OCI-LY3 (cell line): Measurements from ENCODE around the gene ADM.

Source experiments
- H2AFZ ChIP-seq: fragments of 200-600, 300-600 bp; shearing (Covaris generic); 2 replicates; pipeline ENCODE4 v1.6.0; 2014; ENCODE audit warnings: antibody characterized with exemption, low read depth, low read length
- H3K27ac ChIP-seq: fragments of 200-600, 300-600 bp; sonication (generic); 2 replicates; pipeline ENCODE4 v1.5.1; 2014; ENCODE audit warnings: mild to moderate bottlenecking, low read length, moderate library complexity, mixed read lengths
- H3K27me3 ChIP-seq: fragments of 200-600, 300-600 bp; sonication (generic); 2 replicates; pipeline ENCODE4 v1.6.1; 2014; ENCODE audit warnings: low read depth, low read length, mixed read lengths
- H3K36me3 ChIP-seq: fragments of 200-600, 300-600 bp; sonication (generic); replicated peaks from 2 replicates; pipeline ENCODE3; 2014; ENCODE audit warnings: low read depth, low read length, mixed read lengths
- H3K4me1 ChIP-seq: fragments of 300-600, 200-600 bp; sonication (generic); 2 replicates; pipeline ENCODE4 v1.6.1; 2014; ENCODE audit warnings: low read length, mixed read lengths
- H3K4me2 ChIP-seq: fragments of 200-600, 300-600 bp; sonication (generic); 2 replicates; pipeline ENCODE4 v1.6.1; 2014; ENCODE audit warnings: low read length, mixed read lengths
- H3K4me3 ChIP-seq: fragments of 300-600, 200-600 bp; sonication (generic); 2 replicates; pipeline ENCODE4 v1.5.1; 2014; ENCODE audit warnings: antibody characterized with exemption, mild to moderate bottlenecking, low read length, moderate library complexity
- H3K79me2 ChIP-seq: fragments of 300-600, 200-600 bp; shearing (Covaris generic); 2 replicates; pipeline ENCODE4 v1.6.1; 2014; ENCODE audit warnings: mild to moderate bottlenecking, low read length, mixed read lengths
- H3K9ac ChIP-seq: fragments of 300-600, 200-600 bp; shearing (Covaris generic); 2 replicates; pipeline ENCODE4 v1.6.0; 2014; ENCODE audit warnings: mild to moderate bottlenecking, low read length, moderate library complexity
- H3K9me3 ChIP-seq: fragments of 200-600, 300-600 bp; shearing (Covaris generic); 2 replicates; pipeline ENCODE4 v1.6.1; 2014; ENCODE audit warnings: low read length, mixed read lengths; ENCODE audit not compliant: insufficient read depth
- H4K20me1 ChIP-seq: fragments of 200-600, 300-600 bp; sonication (generic); 2 replicates; pipeline ENCODE4 v1.6.1; 2016; ENCODE audit warnings: low read length, mixed read lengths; ENCODE audit not compliant: insufficient read depth
- CTCF ChIP-seq: fragments of 200-600, 300-600 bp; sonication (generic); IDR thresholded peaks from 2 replicates; pipeline ENCODE4 v1.5.1; 2014; ENCODE audit warnings: antibody characterized with exemption, low read length, low read depth
- EZH2phosphoT487 ChIP-seq: fragments of 200-600 bp; shearing (Covaris generic); IDR thresholded peaks from 2 replicates; pipeline ENCODE4 v1.6.1; 2018; ENCODE audit warnings: antibody characterized with exemption, mixed run types, low read depth

ADM gene

GRCh38 chr11:10355257-10355661 lies 50.4 kb downstream of the ADM start:
- H3K27me3 ChIP-seq: peaks cover 16% of the 10 kb centered on the region; the same call in 1 of the 2 replicates
- TF ChIP-seq CTCF (no peak), EZH2phosphoT487 (no peak)
- no peaks in the 10 kb centered on the region for H3K79me2 ChIP-seq
- H3K4me3 ChIP-seq: no peak overlapping the region
- H3K9ac ChIP-seq: no peak overlapping the region
- peaks cover 4% of the 10 kb centered on the region; the same call in 1 of the 2 replicates for H3K4me1 ChIP-seq
- H4K20me1 ChIP-seq: no peaks in the 10 kb centered on the region
- H3K36me3 ChIP-seq: no peaks in the 10 kb centered on the region
- H3K4me2 ChIP-seq: no peak overlapping the region
- H3K9me3 ChIP-seq: no peaks in the 10 kb centered on the region
- H3K27ac ChIP-seq: no peak overlapping the region
- no peak overlapping the region for H2AFZ ChIP-seq

GRCh38 chr11:10356161-10356560 lies 51.3 kb downstream of the ADM start:
- H3K9me3 ChIP-seq: no peaks in the 10 kb centered on the region
- H3K79me2 ChIP-seq: no peaks in the 10 kb centered on the region
- no peak for TF ChIP-seq CTCF
- TF ChIP-seq EZH2phosphoT487: no peak
- peaks cover 4% of the 10 kb centered on the region; the same call in 1 of the 2 replicates for H3K4me1 ChIP-seq
- no peaks in the 10 kb centered on the region for H4K20me1 ChIP-seq
- no peak overlapping the region for H3K27ac ChIP-seq
- no peak overlapping the region for H3K4me2 ChIP-seq
- H3K4me3 ChIP-seq: no peak overlapping the region
- no peak overlapping the region for H2AFZ ChIP-seq
- no peak overlapping the region for H3K9ac ChIP-seq
- peaks cover 19% of the 10 kb centered on the region; the same call in 1 of the 2 replicates for H3K27me3 ChIP-seq
- no peaks in the 10 kb centered on the region for H3K36me3 ChIP-seq
